Keratinocyte (primary cell): ENCODE measurements around the gene PCGF1. TPM values are rescaled to one million over a fixed set of nuclear protein-coding genes. Genes with fewer than 3 reads are reported as not detected.

ENCODE experiments used
- DNase-seq: peaks from one replicate; pipeline ENCODE4 v3.0.0-alpha.2; 2011; ENCODE audit warnings: low read depth, missing footprints, low spot score
- FAIRE-seq: peaks from 2 replicates; lab custom pipeline; 2011; peaks lifted over from hg19 to GRCh38; lab: Jason Lieb, UNC
- H2AFZ ChIP-seq: 2 replicates; pipeline ENCODE4 v1.6.0; 2012; ENCODE audit warnings: low read length, control low read depth, inconsistent platforms; ENCODE audit not compliant: control insufficient read depth
- H3K27ac ChIP-seq: 2 replicates; pipeline ENCODE4 v1.5.1; 2011; ENCODE audit warnings: low read length; ENCODE audit not compliant: control insufficient read depth, insufficient read depth
- H3K27me3 ChIP-seq: 3 replicates; pipeline ENCODE4 v1.6.0; 2011; ENCODE audit warnings: low read length; ENCODE audit not compliant: control insufficient read depth, insufficient read depth; ENCODE audit errors: extremely low read depth
- H3K36me3 ChIP-seq, 2 experiments: 2 replicates in 1 of 2; 3 replicates in 1 of 2; pipeline ENCODE4 v1.5.1; 2011; ENCODE audit warnings: low read length in 2 of 2, mild to moderate bottlenecking in 1 of 2; ENCODE audit not compliant: control insufficient read depth in 2 of 2, insufficient read depth in 2 of 2; ENCODE audit errors: extremely low read depth in 1 of 2
- H3K4me1 ChIP-seq: 3 replicates; pipeline ENCODE4 v1.5.1; 2011; ENCODE audit warnings: low read length; ENCODE audit not compliant: control insufficient read depth, insufficient read depth; ENCODE audit errors: extremely low read depth
- H3K4me2 ChIP-seq: 3 replicates; pipeline ENCODE4 v1.6.0; 2011; ENCODE audit warnings: low read depth, low read length; ENCODE audit not compliant: control insufficient read depth, insufficient read depth; ENCODE audit errors: extremely low read depth
- H3K4me3 ChIP-seq, 3 experiments: fragments of 200-600 bp in 1 of 3; sonication (generic) in 1 of 3; 2 replicates in 2 of 3; 3 replicates in 1 of 3; pipeline ENCODE4 v1.5.1; 2011 to 2016; ENCODE audit warnings: low read length in 3 of 3, mild to moderate bottlenecking in 3 of 3, control low read depth in 2 of 3, inconsistent platforms in 1 of 3, low read depth in 1 of 3, mixed read lengths in 1 of 3, mixed run types in 1 of 3, moderate library complexity in 1 of 3; ENCODE audit not compliant: control insufficient read depth in 2 of 3, insufficient read depth in 2 of 3; ENCODE audit errors: extremely low read depth in 1 of 3
- H3K79me2 ChIP-seq: 2 replicates; pipeline ENCODE4 v1.6.0; 2012; ENCODE audit warnings: low read length; ENCODE audit not compliant: control insufficient read depth, insufficient read depth
- H3K9ac ChIP-seq: 3 replicates; pipeline ENCODE4 v1.6.0; 2011; ENCODE audit warnings: low read length; ENCODE audit not compliant: control insufficient read depth, insufficient read depth; ENCODE audit errors: extremely low read depth
- H3K9me1 ChIP-seq: 3 replicates; pipeline ENCODE4 v1.6.0; 2011; ENCODE audit warnings: low read length; ENCODE audit not compliant: control insufficient read depth, insufficient read depth; ENCODE audit errors: extremely low read depth
- H3K9me3 ChIP-seq: 2 replicates; pipeline ENCODE4 v1.5.1; 2012; ENCODE audit warnings: low read depth, low read length; ENCODE audit not compliant: control insufficient read depth
- H4K20me1 ChIP-seq: 3 replicates; pipeline ENCODE4 v1.6.0; 2011; ENCODE audit warnings: low read length; ENCODE audit not compliant: control insufficient read depth, insufficient read depth; ENCODE audit errors: extremely low read depth
- CTCF ChIP-seq, 3 experiments: IDR thresholded peaks in 1 of 3; conservative IDR thresholded peaks in 1 of 3; optimal IDR thresholded peaks in 1 of 3; 2 replicates in 2 of 3; 3 replicates in 1 of 3; pipeline versions ENCODE3 to v1.5.1; 2011; ENCODE audit warnings: low read length in 3 of 3, mild to moderate bottlenecking in 3 of 3, moderate library complexity in 2 of 3, control low read depth in 1 of 3, inconsistent platforms in 1 of 3; ENCODE audit not compliant: insufficient read depth in 2 of 3; ENCODE audit errors: extremely low read depth in 1 of 3
- EZH2 ChIP-seq: IDR thresholded peaks from one replicate; pipeline ENCODE4 v1.6.1; 2012; ENCODE audit warnings: inconsistent platforms, mild to moderate bottlenecking, low read length, moderate library complexity
- dilution Hi-C: fragments of 300-500 bp; cut with MboI; formaldehyde crosslinking; loops from one replicate; pipeline ENCODE4 v1.7.0; 2020; ENCODE audit warnings: low sequenced_read_pairs; ENCODE audit not compliant: extremely low pct_ligation_motif_present
- polyA plus RNA-seq, 5 experiments: library from polyadenylated mRNA; depleted of rRNA in 3 of 5; stranded (reverse) in 3 of 5; stranded (forward) in 1 of 5; unstranded in 1 of 5; fragments of >200 nt; gene quantifications; 1 replicate in 1 of 5; 2 replicates in 3 of 5; 3 replicates in 1 of 5; pipeline versions ENCODE4 v1.2.1 to v1.2.3, GENCODE V29; 2011 to 2012; ENCODE audit warnings: missing spikeins in 2 of 5, low read depth in 1 of 5, low replicate concordance in 1 of 5

Gene PCGF1
- polyA plus RNA-seq, 1 donor (not counting 4 experiments of a cell fraction or from before 2014, with no cell fraction given): 29.1 TPM

- Histone ChIP-seq H2AFZ (no peak overlapping the region), H4K20me1 (no peaks in the 10 kb centered on the region), H3K4me1 (peaks cover 12% of the 10 kb centered on the region), H3K27me3 (no peaks in the 10 kb centered on the region), H3K36me3 (no peaks in the 10 kb centered on the region), H3K9me3 (no peaks in the 10 kb centered on the region), H3K4me3 (no peak overlapping the region), H3K9me1 (no peaks in the 10 kb centered on the region), H3K79me2 (no peaks in the 10 kb centered on the region), H3K9ac (no peak overlapping the region), H3K4me2 (no peak overlapping the region), H3K27ac (no peak overlapping the region)
- TF ChIP-seq EZH2: no peak
- TF ChIP-seq CTCF (optimal IDR thresholded peaks at IDR 0.05 in 1 of 3, IDR thresholded peaks at IDR 0.05 in 1 of 3, conservative IDR thresholded peaks at IDR 0.05 in 1 of 3; ENCODE audit: extremely low read depth in 1 of 3, insufficient read depth in 2 of 3, low read length in 3 of 3): no peak
- no peak for FAIRE-seq
- no peak for DNase-seq
- dilution Hi-C loops: no loop called here
Measured at GRCh38 chr2:74546004-74546403, 38.5 kb upstream of the PCGF1 start.

- H2AFZ ChIP-seq: no peak overlapping the region
- no peak for FAIRE-seq
- TF ChIP-seq CTCF (optimal IDR thresholded peaks at IDR 0.05 in 1 of 3, IDR thresholded peaks at IDR 0.05 in 1 of 3, conservative IDR thresholded peaks at IDR 0.05 in 1 of 3; ENCODE audit: extremely low read depth in 1 of 3, insufficient read depth in 2 of 3, low read length in 3 of 3) (peak; percentile 36 to 47 (median 40)), EZH2 (no peak)
- H3K9me3 ChIP-seq: no peaks in the 10 kb centered on the region
- H3K4me3 ChIP-seq: no peak overlapping the region
- H3K9ac ChIP-seq: no peak overlapping the region
- H3K4me2 ChIP-seq: no peak overlapping the region
- H4K20me1 ChIP-seq: no peaks in the 10 kb centered on the region
- dilution Hi-C loops: no loop called here
- no peaks in the 10 kb centered on the region for H3K36me3 ChIP-seq
- no peak overlapping the region for H3K27ac ChIP-seq
- peaks cover 10% of the 10 kb centered on the region for H3K4me1 ChIP-seq
- H3K27me3 ChIP-seq: no peaks in the 10 kb centered on the region
- DNase-seq: no peak
- H3K79me2 ChIP-seq: no peaks in the 10 kb centered on the region
- no peaks in the 10 kb centered on the region for H3K9me1 ChIP-seq
Measured at GRCh38 chr2:74544634-74545033, 37.1 kb upstream of the PCGF1 start.
